NCI-H2107 treated with DMSO at 0.1 percent for 48 hours (cell line): ENCODE results near the gene SPINK5.
A peak's percentile ranks its signal among the peaks of the same experiment; 100 is the strongest.
"Not testable (repeated sequence)": the region's sequence is repeated elsewhere in the genome, so short reads cannot be mapped to it uniquely, and the experiment has no call there.

ENCODE experiments used
- DNase-seq: peaks from one replicate; lab custom pipeline; 2025; ENCODE audit not compliant: unreplicated experiment; lab: John Stamatoyannopoulos, UW

Gene SPINK5

GRCh38 chr5:148063861-148064260 is at the start of gene SPINK5:
Gene SPINK5, plus strand, starts transcription at chr5:148063980. Its CDS starts 65 bp downstream, at chr5:148064045.
- DNase-seq = no peak

- no peak for DNase-seq
These were observed 49.5 kb upstream of the SPINK5 start for GRCh38 chr5:148014276-148014675.

- DNase-seq = no peak
These were observed 43.4 kb upstream of the SPINK5 start for GRCh38 chr5:148020257-148020988.

GRCh38 chr5:148027505-148027904 is 36.3 kb upstream of the SPINK5 start:
- no peak for DNase-seq

- DNase-seq = no peak
These were observed 34.6 kb upstream of the SPINK5 start for GRCh38 chr5:148029131-148029530.

- DNase-seq = no peak
These were observed 30.6 kb upstream of the SPINK5 start for GRCh38 chr5:148033134-148033533.

GRCh38 chr5:148035676-148036075 is 28.1 kb upstream of the SPINK5 start:
- no peak for DNase-seq

- DNase-seq = no peak
These were observed 20.9 kb upstream of the SPINK5 start for GRCh38 chr5:148042881-148043280.

GRCh38 chr5:148043705-148044104 is 20.1 kb upstream of the SPINK5 start:
- no peak for DNase-seq

GRCh38 chr5:148055160-148055559 is 8.6 kb upstream of the SPINK5 start:
- DNase-seq = not testable (repeated sequence)

GRCh38 chr5:148060309-148060708 is 3.5 kb upstream of the SPINK5 start:
- no peak for DNase-seq

GRCh38 chr5:148060881-148061280 is 2.9 kb upstream of the SPINK5 start:
- no peak for DNase-seq

- no peak for DNase-seq
These were observed 6.8 kb downstream of the SPINK5 start for GRCh38 chr5:148070621-148071020.

- DNase-seq = no peak
These were observed 8.4 kb downstream of the SPINK5 start for GRCh38 chr5:148072207-148072606.

GRCh38 chr5:148075529-148075928 is 11.7 kb downstream of the SPINK5 start:
- DNase-seq = no peak

- no peak for DNase-seq
These were observed 19.4 kb downstream of the SPINK5 start for GRCh38 chr5:148083203-148083602.

GRCh38 chr5:148084269-148084668 is 20.5 kb downstream of the SPINK5 start:
- peak; percentile 0 for DNase-seq

GRCh38 chr5:148085310-148085709 is 21.5 kb downstream of the SPINK5 start:
- DNase-seq = no peak

GRCh38 chr5:148085977-148086705 is 22.4 kb downstream of the SPINK5 start:
- DNase-seq = no peak

- DNase-seq = no peak
These were observed 26.5 kb downstream of the SPINK5 start for GRCh38 chr5:148090146-148090772.

- no peak for DNase-seq
These were observed 27.0 kb downstream of the SPINK5 start for GRCh38 chr5:148090773-148091250.
